AG04449 (cell line): Measurements from ENCODE around the gene NBEA.

Experiments used
- CTCF ChIA-PET: fragments of 350-600 bp; formaldehyde crosslinking; extraction: SDS; loops from one replicate; lab custom pipeline; 2021; ENCODE audit warnings: antibody characterized with exemption; lab: Yijun Ruan, JAX
- POLR2A ChIA-PET: fragments of 400-600, 350-600 bp; formaldehyde crosslinking; extraction: SDS; loops from one replicate; lab custom pipeline; 2020; ENCODE audit warnings: antibody characterized with exemption, inconsistent platforms; lab: Yijun Ruan, JAX
- DNase-seq: peaks from one replicate; pipeline ENCODE4 v3.0.0-alpha.2; 2010; ENCODE audit warnings: low read depth, low spot score
- H3K4me3 ChIP-seq: 2 replicates; pipeline ENCODE4 v1.5.1; 2011; ENCODE audit warnings: low read depth, mild to moderate bottlenecking, control low read depth, low read length
- TF ChIP-seq, protein P1 (sequence below): IDR thresholded peaks from one replicate; pipeline ENCODE4 v1.5.1; 2011; ENCODE audit warnings: mild to moderate bottlenecking, moderate library complexity, low read length, control low read depth, inconsistent platforms; ENCODE audit not compliant: insufficient read depth; ENCODE audit errors: missing control alignments

Gene NBEA

DNA sequence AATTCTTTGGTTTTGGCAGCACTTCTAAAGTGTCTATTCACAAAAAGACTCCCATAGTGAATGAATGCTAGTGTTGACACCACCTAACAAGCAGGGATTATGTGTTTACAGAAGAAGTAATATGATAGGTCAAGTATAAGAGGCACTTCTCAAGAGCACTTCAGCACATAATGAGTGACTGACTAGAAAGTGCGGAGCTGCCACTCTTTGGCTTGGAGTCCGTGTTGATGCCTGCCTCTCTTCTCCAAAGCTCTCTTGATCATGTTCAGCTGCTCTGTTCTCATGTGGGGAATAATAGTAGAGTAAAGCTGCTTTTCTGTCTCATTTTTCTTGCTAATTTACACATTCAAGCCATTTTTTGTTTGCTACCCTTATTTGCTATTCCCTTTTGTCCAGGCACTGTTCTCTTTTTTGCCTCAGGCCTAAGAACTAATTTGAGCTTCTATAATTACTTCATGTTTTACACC is 557.2 kb downstream of the NBEA start:
- H3K4me3 ChIP-seq = no peak overlapping the region
- TF ChIP-seq, protein P1, sequence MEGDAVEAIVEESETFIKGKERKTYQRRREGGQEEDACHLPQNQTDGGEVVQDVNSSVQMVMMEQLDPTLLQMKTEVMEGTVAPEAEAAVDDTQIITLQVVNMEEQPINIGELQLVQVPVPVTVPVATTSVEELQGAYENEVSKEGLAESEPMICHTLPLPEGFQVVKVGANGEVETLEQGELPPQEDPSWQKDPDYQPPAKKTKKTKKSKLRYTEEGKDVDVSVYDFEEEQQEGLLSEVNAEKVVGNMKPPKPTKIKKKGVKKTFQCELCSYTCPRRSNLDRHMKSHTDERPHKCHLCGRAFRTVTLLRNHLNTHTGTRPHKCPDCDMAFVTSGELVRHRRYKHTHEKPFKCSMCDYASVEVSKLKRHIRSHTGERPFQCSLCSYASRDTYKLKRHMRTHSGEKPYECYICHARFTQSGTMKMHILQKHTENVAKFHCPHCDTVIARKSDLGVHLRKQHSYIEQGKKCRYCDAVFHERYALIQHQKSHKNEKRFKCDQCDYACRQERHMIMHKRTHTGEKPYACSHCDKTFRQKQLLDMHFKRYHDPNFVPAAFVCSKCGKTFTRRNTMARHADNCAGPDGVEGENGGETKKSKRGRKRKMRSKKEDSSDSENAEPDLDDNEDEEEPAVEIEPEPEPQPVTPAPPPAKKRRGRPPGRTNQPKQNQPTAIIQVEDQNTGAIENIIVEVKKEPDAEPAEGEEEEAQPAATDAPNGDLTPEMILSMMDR = no peak
- no peak for DNase-seq
- ChIA-PET POLR2A (no interaction called here), CTCF (no interaction called here)

DNA sequence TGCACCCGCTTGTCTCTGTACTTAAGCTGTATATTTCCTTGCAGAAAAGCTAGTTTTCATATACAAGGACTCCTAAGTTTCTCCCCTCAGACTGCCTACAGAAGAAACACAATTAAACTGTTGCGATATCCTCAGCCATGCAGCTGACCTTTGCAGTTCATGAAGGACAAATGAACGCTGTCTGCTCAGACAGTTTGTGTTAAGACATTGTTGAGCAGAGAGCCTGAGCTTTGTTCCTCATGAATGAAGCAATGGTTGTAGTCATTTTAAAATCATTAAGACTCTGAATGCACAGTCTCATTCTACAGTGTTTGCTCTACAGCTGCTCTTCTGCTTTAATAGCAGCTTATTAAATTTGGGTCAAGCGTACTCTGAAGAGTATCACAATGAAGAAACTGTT is 557.6 kb downstream of the NBEA start:
- CTCF ChIA-PET = no interaction called here
- no peak overlapping the region for H3K4me3 ChIP-seq
- POLR2A ChIA-PET = no interaction called here
- DNase-seq = no peak
- TF ChIP-seq, protein P1 = no peak

DNA sequence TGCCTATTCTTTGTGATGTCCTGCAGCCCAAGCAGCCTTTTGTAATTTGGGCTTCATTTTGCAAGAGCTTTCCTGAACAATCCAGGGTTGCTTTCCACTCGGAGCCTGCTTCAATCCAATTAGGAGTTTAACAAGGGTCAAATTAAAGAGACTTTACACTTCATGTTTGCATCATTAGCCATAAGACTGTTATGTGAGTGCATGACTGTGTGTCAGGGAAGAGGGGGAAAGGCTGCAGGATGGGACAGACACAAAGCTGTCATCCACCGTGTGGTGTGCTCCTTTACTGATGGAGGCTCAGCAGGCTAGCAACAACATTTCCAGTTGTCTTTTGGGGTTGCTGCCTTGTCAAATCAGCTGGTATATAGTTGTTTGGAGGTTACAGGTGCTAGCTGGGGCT is 558.1 kb downstream of the NBEA start:
- CTCF ChIA-PET = no interaction called here
- TF ChIP-seq, protein P1 = no peak
- DNase-seq = no peak
- POLR2A ChIA-PET = no interaction called here
- no peak overlapping the region for H3K4me3 ChIP-seq

DNA sequence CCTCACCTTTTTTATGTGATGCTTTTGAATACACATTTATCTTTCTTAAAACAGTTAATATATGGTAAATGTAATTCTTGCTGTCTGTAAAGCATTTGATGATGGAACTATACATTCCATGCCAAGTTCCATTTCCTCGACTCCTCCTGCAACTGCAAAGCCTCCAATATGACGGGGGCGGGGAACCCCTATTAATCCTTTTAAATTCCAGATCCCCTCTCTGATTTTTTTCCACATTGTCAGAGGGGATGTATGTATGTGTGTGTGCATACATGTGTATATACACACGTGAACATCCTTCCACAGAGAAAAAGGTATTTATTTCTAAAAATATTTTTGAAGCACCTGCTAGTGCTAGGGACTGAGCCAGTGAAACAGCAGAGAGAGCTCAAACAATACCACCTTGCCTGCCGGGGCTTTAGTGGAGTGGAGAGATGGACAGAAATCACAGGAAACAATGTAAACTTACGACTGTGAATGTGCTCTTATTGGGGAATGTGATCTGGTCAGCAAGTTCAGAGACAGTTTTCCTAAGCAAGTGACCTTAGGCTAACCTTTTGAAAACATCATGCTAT is 559.7 kb downstream of the NBEA start:
- POLR2A ChIA-PET = no interaction called here
- CTCF ChIA-PET = interaction anchor here (0.9 kb wide), 1 partner anchor 10 kb away, joined by 3 read pairs; no protein-coding TSS in a partner anchor
- no peak overlapping the region for H3K4me3 ChIP-seq
- no peak for DNase-seq
- TF ChIP-seq, protein P1 = no peak

DNA sequence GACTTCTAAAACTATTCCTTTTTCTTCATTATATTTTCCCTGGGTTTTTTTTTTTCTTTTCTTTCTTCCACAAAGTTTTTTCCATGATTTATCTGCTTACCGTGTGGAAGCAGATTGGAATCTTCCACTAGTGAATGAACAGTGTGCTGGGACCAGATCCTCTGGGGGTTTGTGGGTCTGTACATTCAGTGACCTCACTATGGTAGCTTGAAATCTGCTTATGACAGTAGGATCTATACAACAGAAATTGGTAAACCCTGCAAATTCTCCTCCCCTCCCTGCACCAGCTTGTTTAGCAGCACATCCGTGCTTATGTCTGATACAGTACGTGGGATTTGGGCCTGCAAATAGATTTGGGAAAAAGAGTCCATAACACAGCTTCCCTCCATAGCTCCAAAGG is 560.4 kb downstream of the NBEA start:
- CTCF ChIA-PET = no interaction called here
- H3K4me3 ChIP-seq = no peak overlapping the region

DNA sequence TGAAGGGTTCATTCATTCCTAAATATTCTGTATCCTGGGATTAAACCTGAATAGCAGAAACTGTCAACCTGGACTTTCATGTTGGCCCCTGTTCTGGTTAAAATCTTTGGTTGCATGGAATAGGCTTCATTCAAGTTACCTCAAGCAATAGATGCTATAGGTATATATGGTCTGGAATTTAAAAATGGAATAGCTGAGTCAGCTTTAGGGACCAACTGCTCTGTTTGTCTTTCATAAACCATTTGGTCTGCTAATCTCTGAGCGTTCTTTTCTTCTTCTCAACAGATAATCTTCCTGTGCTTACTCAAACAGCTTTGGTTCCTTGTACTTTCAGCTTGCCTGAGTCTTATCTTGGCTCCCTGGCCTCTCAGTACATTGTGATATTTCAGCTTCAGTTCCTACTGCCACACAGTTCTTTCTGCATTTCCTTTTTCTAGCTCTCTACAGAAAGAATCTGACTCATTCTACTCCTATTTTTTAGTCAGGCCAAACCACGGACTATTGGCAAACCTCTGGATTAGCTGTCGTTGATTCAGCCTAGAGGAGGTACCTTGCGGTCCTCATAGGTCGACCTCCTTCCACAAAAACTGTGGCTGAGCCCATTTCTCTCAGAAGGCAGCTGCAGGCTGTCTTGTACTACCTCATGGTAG is 570.3 kb downstream of the NBEA start:
- H3K4me3 ChIP-seq = no peak overlapping the region
- DNase-seq = peak; percentile 52
- TF ChIP-seq, protein P1 = no peak
- ChIA-PET POLR2A (no interaction called here), CTCF (interaction anchor here (0.7 to 0.8 kb wide), 2 partner anchors 11 to 277 kb away, joined by 3 to 5 read pairs; no protein-coding TSS in a partner anchor)

More for the DNA sequence above, 560.4 kb downstream of the NBEA start:
- POLR2A ChIA-PET = no interaction called here
- DNase-seq = no peak
- TF ChIP-seq, protein P1 = no peak
